Measurements from ENCODE around the gene DUOXA1. TPM values are rescaled to one million over a fixed set of nuclear protein-coding genes. Genes with fewer than 3 reads are reported as not detected.

DUOXA1 gene
- polyA plus RNA-seq, 1 donor (not counting 4 experiments of a cell fraction or from before 2014, with no cell fraction given) = 15.1 TPM

DNA sequence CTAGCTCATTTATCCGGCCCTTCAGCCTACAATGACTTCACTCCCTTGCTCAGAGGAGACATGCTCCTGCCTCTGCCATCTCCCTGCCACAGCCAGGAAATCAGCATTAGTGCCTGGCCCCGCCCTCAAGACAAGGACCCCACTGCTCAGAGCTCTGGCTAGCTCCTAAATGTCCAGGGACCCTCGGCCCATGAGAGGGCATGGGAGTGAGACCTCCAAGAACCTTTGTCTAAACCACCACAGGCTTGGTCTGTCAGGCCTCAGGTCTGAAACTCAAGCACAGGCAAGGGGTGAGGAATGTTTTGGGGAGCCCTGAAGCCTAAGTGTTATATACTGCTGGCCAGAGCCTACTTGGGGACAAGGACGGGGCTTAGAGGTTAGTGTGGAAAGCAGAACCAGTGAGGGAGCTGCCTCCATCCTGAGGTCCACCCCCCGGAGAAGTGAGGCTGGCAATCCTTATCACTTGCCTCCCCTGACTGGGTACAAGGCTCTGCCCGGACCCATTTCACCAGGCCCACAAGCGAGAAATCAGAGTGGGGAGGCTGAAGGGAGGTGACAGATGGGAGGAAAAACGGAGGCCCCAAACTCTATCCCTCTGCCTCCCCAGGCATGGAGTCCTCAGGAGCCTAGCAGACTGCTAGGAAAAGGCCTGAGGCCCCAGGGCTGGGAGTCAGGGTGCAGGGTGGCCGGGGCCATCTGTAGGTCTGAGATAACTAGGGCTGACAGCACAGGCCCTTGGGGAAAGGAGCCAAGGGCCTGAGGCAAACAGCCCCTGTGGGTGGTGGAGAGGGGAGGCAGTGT is 39.3 kb upstream of the DUOXA1 start:
- no peak overlapping the region for H3K27ac ChIP-seq (ENCODE audit: control insufficient read depth, insufficient read depth, low read length)
- no peaks in the 10 kb centered on the region for H3K9me1 ChIP-seq (ENCODE audit: control insufficient read depth, extremely low read depth, insufficient read depth, low read length)
- H3K27me3 ChIP-seq (ENCODE audit: control insufficient read depth, extremely low read depth, insufficient read depth, low read length) = no peaks in the 10 kb centered on the region
- dilution Hi-C loops (cut with MboI; ENCODE audit: extremely low pct_ligation_motif_present, low sequenced_read_pairs) = no loop called here
- H3K4me1 ChIP-seq (ENCODE audit: control insufficient read depth, extremely low read depth, insufficient read depth, low read length) = peaks cover 6% of the 10 kb centered on the region
- H2AFZ ChIP-seq (ENCODE audit: control insufficient read depth, low read length) = no peak overlapping the region
- H3K79me2 ChIP-seq (ENCODE audit: control insufficient read depth, insufficient read depth, low read length) = no peaks in the 10 kb centered on the region
- DNase-seq (ENCODE audit: low read depth, low spot score) (no peak), FAIRE-seq (no peak)
- peaks cover 3 to 7% of the 10 kb centered on the region in 2 experiments for H3K36me3 ChIP-seq (ENCODE audit: control insufficient read depth in 2 of 2, extremely low read depth in 1 of 2, insufficient read depth in 2 of 2, low read length in 2 of 2)
- H3K4me2 ChIP-seq (ENCODE audit: control insufficient read depth, extremely low read depth, insufficient read depth, low read depth, low read length) = no peak overlapping the region
- TF ChIP-seq, protein P1, sequence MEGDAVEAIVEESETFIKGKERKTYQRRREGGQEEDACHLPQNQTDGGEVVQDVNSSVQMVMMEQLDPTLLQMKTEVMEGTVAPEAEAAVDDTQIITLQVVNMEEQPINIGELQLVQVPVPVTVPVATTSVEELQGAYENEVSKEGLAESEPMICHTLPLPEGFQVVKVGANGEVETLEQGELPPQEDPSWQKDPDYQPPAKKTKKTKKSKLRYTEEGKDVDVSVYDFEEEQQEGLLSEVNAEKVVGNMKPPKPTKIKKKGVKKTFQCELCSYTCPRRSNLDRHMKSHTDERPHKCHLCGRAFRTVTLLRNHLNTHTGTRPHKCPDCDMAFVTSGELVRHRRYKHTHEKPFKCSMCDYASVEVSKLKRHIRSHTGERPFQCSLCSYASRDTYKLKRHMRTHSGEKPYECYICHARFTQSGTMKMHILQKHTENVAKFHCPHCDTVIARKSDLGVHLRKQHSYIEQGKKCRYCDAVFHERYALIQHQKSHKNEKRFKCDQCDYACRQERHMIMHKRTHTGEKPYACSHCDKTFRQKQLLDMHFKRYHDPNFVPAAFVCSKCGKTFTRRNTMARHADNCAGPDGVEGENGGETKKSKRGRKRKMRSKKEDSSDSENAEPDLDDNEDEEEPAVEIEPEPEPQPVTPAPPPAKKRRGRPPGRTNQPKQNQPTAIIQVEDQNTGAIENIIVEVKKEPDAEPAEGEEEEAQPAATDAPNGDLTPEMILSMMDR (optimal IDR thresholded peaks at IDR 0.05 in 1 of 3, IDR thresholded peaks at IDR 0.05 in 1 of 3, conservative IDR thresholded peaks at IDR 0.05 in 1 of 3; ENCODE audit: extremely low read depth in 1 of 3, insufficient read depth in 2 of 3, low read length in 3 of 3) = no peak
- no peak for TF ChIP-seq EZH2 (IDR thresholded peaks at IDR 0.05; ENCODE audit: low read length)
- H3K9me3 ChIP-seq (ENCODE audit: control insufficient read depth, low read depth, low read length) = no peaks in the 10 kb centered on the region
- no peak overlapping the region for H3K4me3 ChIP-seq (ENCODE audit: control insufficient read depth in 2 of 3, extremely low read depth in 1 of 3, insufficient read depth in 2 of 3, low read depth in 1 of 3, low read length in 3 of 3)
- H4K20me1 ChIP-seq (ENCODE audit: control insufficient read depth, extremely low read depth, insufficient read depth, low read length) = no peaks in the 10 kb centered on the region
- H3K9ac ChIP-seq (ENCODE audit: control insufficient read depth, extremely low read depth, insufficient read depth, low read length) = no peak overlapping the region

DNA sequence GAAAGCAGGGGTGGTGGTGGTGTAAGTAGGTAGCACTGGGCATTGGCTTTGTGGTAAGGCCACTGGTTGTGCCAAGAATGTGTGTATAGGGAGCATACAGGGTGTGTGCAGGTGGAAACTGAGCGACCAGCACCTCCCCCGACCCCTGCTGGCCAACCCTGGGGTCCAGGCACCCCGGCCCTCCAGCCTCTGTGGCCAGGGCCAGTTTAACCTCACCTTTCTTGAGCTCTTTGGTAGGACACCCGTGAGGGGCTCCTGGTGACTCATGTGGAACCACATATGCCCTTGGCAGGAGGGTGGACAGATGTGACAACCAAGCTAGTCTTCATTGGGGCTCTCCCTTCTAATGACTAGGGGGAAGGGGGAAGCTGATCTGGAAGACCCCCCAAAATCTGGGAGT is 38.6 kb upstream of the DUOXA1 start:
- no peak overlapping the region for H3K4me2 ChIP-seq (ENCODE audit: control insufficient read depth, extremely low read depth, insufficient read depth, low read depth, low read length)

More for the DNA sequence above, 38.6 kb upstream of the DUOXA1 start:
- DNase-seq (ENCODE audit: low read depth, low spot score) (no peak), FAIRE-seq (no peak)
- H3K9me1 ChIP-seq (ENCODE audit: control insufficient read depth, extremely low read depth, insufficient read depth, low read length) = no peaks in the 10 kb centered on the region
- no peak overlapping the region for H3K27ac ChIP-seq (ENCODE audit: control insufficient read depth, insufficient read depth, low read length)
- H3K4me3 ChIP-seq (ENCODE audit: control insufficient read depth in 2 of 3, extremely low read depth in 1 of 3, insufficient read depth in 2 of 3, low read depth in 1 of 3, low read length in 3 of 3) = no peak overlapping the region
- H3K36me3 ChIP-seq (ENCODE audit: control insufficient read depth in 2 of 2, extremely low read depth in 1 of 2, insufficient read depth in 2 of 2, low read length in 2 of 2) = peaks cover 8 to 13% of the 10 kb centered on the region in 2 experiments
- no peaks in the 10 kb centered on the region for H4K20me1 ChIP-seq (ENCODE audit: control insufficient read depth, extremely low read depth, insufficient read depth, low read length)
- H3K79me2 ChIP-seq (ENCODE audit: control insufficient read depth, insufficient read depth, low read length) = no peaks in the 10 kb centered on the region
- TF ChIP-seq EZH2 (IDR thresholded peaks at IDR 0.05; ENCODE audit: low read length) = no peak
- H3K4me1 ChIP-seq (ENCODE audit: control insufficient read depth, extremely low read depth, insufficient read depth, low read length) = peaks cover 9% of the 10 kb centered on the region
- no peaks in the 10 kb centered on the region for H3K27me3 ChIP-seq (ENCODE audit: control insufficient read depth, extremely low read depth, insufficient read depth, low read length)
- no peaks in the 10 kb centered on the region for H3K9me3 ChIP-seq (ENCODE audit: control insufficient read depth, low read depth, low read length)
- dilution Hi-C loops (cut with MboI; ENCODE audit: extremely low pct_ligation_motif_present, low sequenced_read_pairs) = no loop called here
- H2AFZ ChIP-seq (ENCODE audit: control insufficient read depth, low read length) = no peak overlapping the region
- H3K9ac ChIP-seq (ENCODE audit: control insufficient read depth, extremely low read depth, insufficient read depth, low read length) = no peak overlapping the region

All from keratinocyte (primary cell).